Pulmonary artery endothelial cell (primary cell): Measurements from ENCODE around the gene SLC25A13. TPM values are rescaled to one million over a fixed set of nuclear protein-coding genes. Genes with fewer than 3 reads are reported as not detected.
"Not testable (repeated sequence)": the region's sequence is repeated elsewhere in the genome, so short reads cannot be mapped to it uniquely, and the experiment has no call there.

Experiments used
- DNase-seq: peaks from one replicate; pipeline ENCODE4 v3.0.0-alpha.2; 2011; ENCODE audit warnings: low read depth, low spot score
- total RNA-seq: library from RNA; depleted of rRNA; stranded (reverse); fragments of >200 nt; gene quantifications from 2 replicates; pipeline ENCODE4 v1.2.3, GENCODE V29; 2014

Gene SLC25A13
- total RNA-seq, 1 donor from 2014 or later = 20.9 TPM

- no peak for DNase-seq
These were observed 21.4 kb downstream of the SLC25A13 start for GRCh38 chr7:96300502-96300901.

GRCh38 chr7:96299496-96299895 is 22.4 kb downstream of the SLC25A13 start:
- DNase-seq = no peak

GRCh38 chr7:96297876-96298275 is 24.0 kb downstream of the SLC25A13 start:
- no peak for DNase-seq

- not testable (repeated sequence) for DNase-seq
These were observed 24.5 kb downstream of the SLC25A13 start for GRCh38 chr7:96297446-96297845.

GRCh38 chr7:96293911-96294310 is 28.0 kb downstream of the SLC25A13 start:
- not testable (repeated sequence) for DNase-seq

GRCh38 chr7:96287559-96287958 is 34.3 kb downstream of the SLC25A13 start:
- DNase-seq = no peak

GRCh38 chr7:96287132-96287531 is 34.8 kb downstream of the SLC25A13 start:
- no peak for DNase-seq

- no peak for DNase-seq
These were observed 36.3 kb downstream of the SLC25A13 start for GRCh38 chr7:96285579-96285978.

- no peak for DNase-seq
These were observed 37.1 kb downstream of the SLC25A13 start for GRCh38 chr7:96284835-96285234.

- DNase-seq = no peak
These were observed 37.7 kb downstream of the SLC25A13 start for GRCh38 chr7:96284240-96284639.

GRCh38 chr7:96282835-96283234 is 39.1 kb downstream of the SLC25A13 start:
- DNase-seq = no peak

- no peak for DNase-seq
These were observed 44.0 kb downstream of the SLC25A13 start for GRCh38 chr7:96277921-96278320.

- DNase-seq = no peak
These were observed 45.9 kb downstream of the SLC25A13 start for GRCh38 chr7:96276019-96276418.

GRCh38 chr7:96273716-96274115 is 48.2 kb downstream of the SLC25A13 start:
- no peak for DNase-seq

GRCh38 chr7:96269246-96269994 is 52.5 kb downstream of the SLC25A13 start:
- DNase-seq = no peak

- DNase-seq = no peak
These were observed 55.3 kb downstream of the SLC25A13 start for GRCh38 chr7:96266580-96266979.

- DNase-seq = no peak
These were observed 55.9 kb downstream of the SLC25A13 start for GRCh38 chr7:96266015-96266414.

- no peak for DNase-seq
These were observed 67.9 kb downstream of the SLC25A13 start for GRCh38 chr7:96253964-96254363.

GRCh38 chr7:96253441-96253840 is 68.5 kb downstream of the SLC25A13 start:
- no peak for DNase-seq

GRCh38 chr7:96250776-96251361 is 71.0 kb downstream of the SLC25A13 start:
- DNase-seq = no peak

GRCh38 chr7:96248405-96248804 is 73.5 kb downstream of the SLC25A13 start:
- no peak for DNase-seq

GRCh38 chr7:96246919-96247318 is 75.0 kb downstream of the SLC25A13 start:
- DNase-seq = no peak

GRCh38 chr7:96244992-96245292 is 77.0 kb downstream of the SLC25A13 start:
- no peak for DNase-seq
